ENCODE measurements around the gene ELMOD1.

DNA sequence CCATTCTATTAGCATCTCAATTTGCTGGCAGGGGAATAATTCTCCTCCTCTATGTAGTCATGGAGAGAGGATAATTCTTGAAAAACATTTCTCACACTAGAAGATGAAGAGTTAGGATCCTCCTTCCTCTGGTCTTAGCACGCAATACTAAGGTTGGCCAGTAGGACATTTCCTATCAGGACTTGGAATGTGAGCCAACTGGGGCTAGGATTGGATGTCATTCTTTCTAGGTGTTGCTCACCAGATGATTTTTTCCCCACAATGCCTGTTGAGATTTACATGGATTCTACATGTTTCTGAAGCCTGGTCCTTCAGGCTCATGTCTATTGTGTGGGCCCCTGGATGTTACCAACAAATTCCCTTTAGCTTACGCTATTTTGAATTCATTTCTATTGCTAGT lies 92.9 kb downstream of the ELMOD1 start:
- TF ChIP-seq, protein P1, sequence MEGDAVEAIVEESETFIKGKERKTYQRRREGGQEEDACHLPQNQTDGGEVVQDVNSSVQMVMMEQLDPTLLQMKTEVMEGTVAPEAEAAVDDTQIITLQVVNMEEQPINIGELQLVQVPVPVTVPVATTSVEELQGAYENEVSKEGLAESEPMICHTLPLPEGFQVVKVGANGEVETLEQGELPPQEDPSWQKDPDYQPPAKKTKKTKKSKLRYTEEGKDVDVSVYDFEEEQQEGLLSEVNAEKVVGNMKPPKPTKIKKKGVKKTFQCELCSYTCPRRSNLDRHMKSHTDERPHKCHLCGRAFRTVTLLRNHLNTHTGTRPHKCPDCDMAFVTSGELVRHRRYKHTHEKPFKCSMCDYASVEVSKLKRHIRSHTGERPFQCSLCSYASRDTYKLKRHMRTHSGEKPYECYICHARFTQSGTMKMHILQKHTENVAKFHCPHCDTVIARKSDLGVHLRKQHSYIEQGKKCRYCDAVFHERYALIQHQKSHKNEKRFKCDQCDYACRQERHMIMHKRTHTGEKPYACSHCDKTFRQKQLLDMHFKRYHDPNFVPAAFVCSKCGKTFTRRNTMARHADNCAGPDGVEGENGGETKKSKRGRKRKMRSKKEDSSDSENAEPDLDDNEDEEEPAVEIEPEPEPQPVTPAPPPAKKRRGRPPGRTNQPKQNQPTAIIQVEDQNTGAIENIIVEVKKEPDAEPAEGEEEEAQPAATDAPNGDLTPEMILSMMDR (IDR thresholded peaks at IDR 0.05 in 8 of 11, conservative IDR thresholded peaks at IDR 0.05 in 3 of 11), result peak in 1 of 11 experiments; percentile 10
- no peak for TF ChIP-seq POLR2AphosphoS5 (IDR thresholded peaks at IDR 0.05)
- TF ChIP-seq POLR2A (IDR thresholded peaks at IDR 0.05), result no peak

Data from spleen (tissue), 7 donors.